ENCODE measurements around the gene CNPPD1.
"Not testable (repeated sequence)": the region's sequence is repeated elsewhere in the genome, so short reads cannot be mapped to it uniquely, and the experiment has no call there.

The CNPPD1 gene

DNA sequence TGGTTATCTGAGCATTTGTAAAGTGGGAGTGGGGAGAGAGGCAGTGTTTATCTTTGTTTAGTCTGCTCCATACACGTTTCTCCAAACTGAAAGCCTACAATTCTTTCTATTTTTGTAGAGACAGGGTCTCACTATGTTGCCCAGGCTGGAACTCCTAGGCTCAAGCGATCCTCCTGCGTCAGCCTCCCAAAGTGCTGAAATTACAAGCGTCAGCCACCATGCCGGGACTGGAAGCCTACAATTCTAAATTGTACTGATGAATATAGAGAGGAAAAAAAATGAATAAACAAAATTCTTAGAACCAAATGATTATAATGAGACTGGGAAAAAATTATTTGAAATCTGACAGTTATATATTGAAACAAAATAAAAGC, 28.4 kb upstream of the CNPPD1 start:
- no peak for TF ChIP-seq CTCF (IDR thresholded peaks at IDR 0.05; ENCODE audit: low read depth, low read length)
- H3K9me3 ChIP-seq, result no peaks in the 10 kb centered on the region
- peaks cover 8% of the 10 kb centered on the region for H3K36me3 ChIP-seq
- no peaks in the 10 kb centered on the region for H3K27me3 ChIP-seq
- peaks cover 11% of the 10 kb centered on the region for H3K4me1 ChIP-seq
- no peak for DNase-seq
- no peak overlapping the region for H3K4me3 ChIP-seq (ENCODE audit: low read depth, low read length)

DNA sequence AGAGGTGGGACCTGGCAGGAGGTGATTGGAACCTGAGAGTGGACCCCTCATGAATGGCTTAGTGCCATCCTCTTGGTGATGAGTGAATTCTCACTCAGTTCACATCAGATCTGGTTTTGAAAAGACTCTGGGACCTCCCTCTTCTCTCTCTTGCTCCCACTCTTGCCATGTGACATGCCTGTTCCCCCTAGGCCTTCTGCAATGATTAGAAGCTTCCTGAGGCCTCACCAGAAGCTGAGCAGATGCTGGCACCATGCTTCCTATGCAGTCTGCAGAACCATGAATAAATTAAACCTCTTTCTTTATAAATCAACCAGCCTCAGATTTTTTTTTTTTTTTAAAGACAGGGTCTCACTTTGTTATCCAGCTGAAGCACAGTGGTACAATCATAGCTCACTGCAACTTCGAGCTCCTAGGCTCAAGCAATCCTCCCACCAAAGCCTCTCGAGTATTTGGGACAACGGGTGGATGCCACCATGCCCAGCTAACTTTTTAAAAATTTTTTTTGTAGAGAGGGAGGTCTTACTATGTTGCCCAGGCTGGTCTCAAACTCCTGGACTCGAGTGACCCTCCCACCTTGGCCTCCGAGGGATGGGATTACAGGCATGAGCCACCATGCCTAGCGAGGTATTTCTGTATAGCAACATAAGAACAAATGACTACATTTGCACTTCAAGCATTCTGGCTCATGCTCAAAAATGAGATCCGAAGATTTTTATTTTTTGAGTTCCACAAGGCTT, 27.9 kb upstream of the CNPPD1 start:
- Histone ChIP-seq H3K36me3 (peaks cover 3% of the 10 kb centered on the region; the same call in 1 of the 2 replicates), H3K4me1 (peaks cover 11% of the 10 kb centered on the region), H3K27me3 (no peaks in the 10 kb centered on the region), H3K9me3 (no peaks in the 10 kb centered on the region), H3K4me3 (ENCODE audit: low read depth, low read length) (no peak overlapping the region)
- DNase-seq, result no peak
- TF ChIP-seq CTCF (IDR thresholded peaks at IDR 0.05; ENCODE audit: low read depth, low read length), result no peak

- H3K27me3 ChIP-seq; H3K9me3 ChIP-seq; DNase-seq; H3K4me3 ChIP-seq (ENCODE audit: low read depth, low read length); H3K36me3 ChIP-seq; H3K4me1 ChIP-seq: not testable (repeated sequence)
Measured at GRCh38 chr2:219201331-219201730, 24.6 kb upstream of the CNPPD1 start.

- not testable (repeated sequence) for H3K27me3 ChIP-seq; H3K4me1 ChIP-seq; DNase-seq; H3K9me3 ChIP-seq; H3K4me3 ChIP-seq (ENCODE audit: low read depth, low read length); H3K36me3 ChIP-seq
Measured at GRCh38 chr2:219200502-219201326, 24.0 kb upstream of the CNPPD1 start.

GRCh38 chr2:219199470-219200211, 22.9 kb upstream of the CNPPD1 start:
- H3K36me3 ChIP-seq, result no peaks in the 10 kb centered on the region
- H3K27me3 ChIP-seq, result peaks cover 4% of the 10 kb centered on the region; the same call in 1 of the 2 replicates
- H3K9me3 ChIP-seq, result no peaks in the 10 kb centered on the region
- TF ChIP-seq CTCF (IDR thresholded peaks at IDR 0.05; ENCODE audit: low read depth, low read length), result no peak
- H3K4me1 ChIP-seq, result no peaks in the 10 kb centered on the region
- DNase-seq, result no peak
- no peak overlapping the region for H3K4me3 ChIP-seq (ENCODE audit: low read depth, low read length)

DNA sequence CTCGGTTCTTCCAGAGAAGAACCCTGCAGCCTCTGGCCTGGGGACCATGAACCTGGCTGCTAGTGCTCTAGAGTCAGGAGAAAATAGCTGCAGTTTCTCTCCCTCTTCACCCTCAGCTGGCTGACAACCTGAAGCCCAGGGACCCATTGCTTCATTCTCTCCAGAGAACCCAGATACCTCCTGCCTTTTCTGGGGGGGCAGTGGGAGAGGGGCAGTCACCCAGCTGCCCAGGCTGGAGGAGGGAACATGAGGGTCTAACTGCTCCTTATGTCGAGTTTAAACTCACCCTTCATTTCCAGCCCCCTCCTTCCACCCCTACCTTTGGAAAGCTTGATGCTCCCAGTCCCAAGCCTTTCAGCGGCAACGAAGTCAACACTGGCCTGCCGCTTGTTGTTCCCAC, 22.2 kb upstream of the CNPPD1 start:
- Histone ChIP-seq H3K9me3 (no peaks in the 10 kb centered on the region), H3K27me3 (peaks cover 4% of the 10 kb centered on the region; the same call in 1 of the 2 replicates), H3K4me3 (ENCODE audit: low read depth, low read length) (no peak overlapping the region), H3K4me1 (no peaks in the 10 kb centered on the region), H3K36me3 (no peaks in the 10 kb centered on the region)
- DNase-seq, result no peak
- TF ChIP-seq CTCF (IDR thresholded peaks at IDR 0.05; ENCODE audit: low read depth, low read length), result no peak
